ENCODE results near the gene ATAD2B. TPM values are rescaled to one million over a fixed set of nuclear protein-coding genes. Genes with fewer than 3 reads are reported as not detected.
"Not testable (repeated sequence)": the region's sequence is repeated elsewhere in the genome, so short reads cannot be mapped to it uniquely, and the experiment has no call there.

ATAD2B gene
- total and polyA plus RNA-seq, 10 donors: 4.4 to 61.2 (median 36.8) TPM

GRCh38 chr2:23788100-23788499, 138.8 kb downstream of the ATAD2B start:
- Histone ChIP-seq H3K4me3 (no peak overlapping the region), H3K36me3 (peaks cover 0 to 48% (median 17%) of the 10 kb centered on the region in 6 donors), H3K27me3 (replicated peaks in 1 of 7) (no peaks in the 10 kb centered on the region), H3K4me1 (peaks cover 0 to 13% (median 4%) of the 10 kb centered on the region in 6 donors), H3K9me3 (no peaks in the 10 kb centered on the region), H3K27ac (peak overlapping the region in 3 of 8 donors; percentile 30 to 43 (median 35))
- no peak for TF ChIP-seq POLR2AphosphoS5 (IDR thresholded peaks at IDR 0.05)
- TF ChIP-seq POLR2A (IDR thresholded peaks at IDR 0.05): no peak
- TF ChIP-seq CTCF (IDR thresholded peaks at IDR 0.05 in 8 of 11, conservative IDR thresholded peaks at IDR 0.05 in 3 of 11): peak in 2 of 11 experiments; percentile 28 to 31
- no peak for DNase-seq
- intact Hi-C loops (cut with DNase I; ENCODE audit: low total_unique reads): no loop called here
- 22 to 38% (median 35%) methylated on average over 1 of the region's 1 CpG for WGBS, 5 donors

GRCh38 chr2:23784971-23785370, 142.0 kb downstream of the ATAD2B start:
- H3K4me3 ChIP-seq: no peak overlapping the region
- peaks cover 0 to 10% (median 3%) of the 10 kb centered on the region in 6 donors for H3K4me1 ChIP-seq
- no peak overlapping the region for H3K27ac ChIP-seq
- peaks cover 0 to 79% (median 27%) of the 10 kb centered on the region in 6 donors for H3K36me3 ChIP-seq
- no peaks in the 10 kb centered on the region for H3K9me3 ChIP-seq
- H3K27me3 ChIP-seq (replicated peaks in 1 of 7): no peaks in the 10 kb centered on the region
- intact Hi-C loops (cut with DNase I; ENCODE audit: low total_unique reads): no loop called here
- DNase-seq: no peak
- TF ChIP-seq CTCF (IDR thresholded peaks at IDR 0.05 in 8 of 11, conservative IDR thresholded peaks at IDR 0.05 in 3 of 11): no peak
- TF ChIP-seq POLR2AphosphoS5 (IDR thresholded peaks at IDR 0.05): no peak
- no peak for TF ChIP-seq POLR2A (IDR thresholded peaks at IDR 0.05)

- peaks cover 0 to 94% (median 34%) of the 10 kb centered on the region in 6 donors for H3K36me3 ChIP-seq
- intact Hi-C loops (cut with DNase I; ENCODE audit: low total_unique reads): no loop called here
These were observed 144.3 kb downstream of the ATAD2B start for GRCh38 chr2:23782646-23783045.

GRCh38 chr2:23782126-23782525, 144.8 kb downstream of the ATAD2B start:
- H3K4me1 ChIP-seq: no peaks in the 10 kb centered on the region
- H3K9me3 ChIP-seq: no peaks in the 10 kb centered on the region
- H3K4me3 ChIP-seq: no peak overlapping the region
- 92 to 97% (median 97%) methylated on average over 2 of the region's 2 CpGs for WGBS, 5 donors
- H3K27me3 ChIP-seq (replicated peaks in 1 of 7): no peaks in the 10 kb centered on the region
- TF ChIP-seq CTCF (IDR thresholded peaks at IDR 0.05 in 8 of 11, conservative IDR thresholded peaks at IDR 0.05 in 3 of 11) (no peak), POLR2AphosphoS5 (IDR thresholded peaks at IDR 0.05) (no peak), POLR2A (IDR thresholded peaks at IDR 0.05) (no peak)
- H3K27ac ChIP-seq: no peak overlapping the region
- intact Hi-C loops (cut with DNase I; ENCODE audit: low total_unique reads): no loop called here
- DNase-seq: no peak
- peaks cover 0 to 99% (median 36%) of the 10 kb centered on the region in 6 donors for H3K36me3 ChIP-seq

More at GRCh38 chr2:23782646-23783045, 144.3 kb downstream of the ATAD2B start:
- Histone ChIP-seq H3K27ac (no peak overlapping the region), H3K4me3 (no peak overlapping the region), H3K4me1 (peaks cover 0 to 2% (median 0%) of the 10 kb centered on the region in 6 donors), H3K27me3 (replicated peaks in 1 of 7) (no peaks in the 10 kb centered on the region), H3K9me3 (no peaks in the 10 kb centered on the region)
- no peak for DNase-seq
- TF ChIP-seq POLR2AphosphoS5 (IDR thresholded peaks at IDR 0.05) (no peak), CTCF (IDR thresholded peaks at IDR 0.05 in 8 of 11, conservative IDR thresholded peaks at IDR 0.05 in 3 of 11) (no peak), POLR2A (IDR thresholded peaks at IDR 0.05) (no peak)
- 85 to 95% (median 91%) methylated on average over 1 of the region's 1 CpG for WGBS, 5 donors

GRCh38 chr2:23780465-23780864, 146.5 kb downstream of the ATAD2B start:
- WGBS, 5 donors: 96 to 98% (median 97%) methylated on average over 10 of the region's 10 CpGs
- H3K4me3 ChIP-seq; H3K4me1 ChIP-seq; H3K9me3 ChIP-seq; H3K27ac ChIP-seq; H3K27me3 ChIP-seq (replicated peaks in 1 of 7); DNase-seq; intact Hi-C loops (cut with DNase I; ENCODE audit: low total_unique reads): not testable (repeated sequence)
- H3K36me3 ChIP-seq: peaks cover 0 to 99% (median 31%) of the 10 kb centered on the region in 6 donors
